Loucy (cell line): Measurements from ENCODE around the gene MACO1.

Experiments
- H2AFZ ChIP-seq: fragments of 200-600 bp; sonication (generic); 2 replicates; pipeline ENCODE4 v1.6.0; 2016; ENCODE audit warnings: antibody characterized with exemption, mild to moderate bottlenecking, low read length, moderate library complexity
- H3F3A ChIP-seq: fragments of 200-600 bp; 2 replicates; pipeline ENCODE4 v1.6.0; 2016; ENCODE audit warnings: antibody characterized with exemption, low read depth, mild to moderate bottlenecking
- H3K27me3 ChIP-seq: fragments of 200-600 bp; sonication (generic); 2 replicates; pipeline ENCODE4 v1.6.1; 2014; ENCODE audit warnings: low read length, mild to moderate bottlenecking; ENCODE audit not compliant: insufficient read depth, poor library complexity, severe bottlenecking
- H3K36me3 ChIP-seq: fragments of 200-600 bp; sonication (generic); 2 replicates; pipeline ENCODE4 v1.6.1; 2016; ENCODE audit warnings: low read length; ENCODE audit not compliant: insufficient read depth
- H3K4me1 ChIP-seq: fragments of 200-600 bp; sonication (generic); 2 replicates; pipeline ENCODE4 v1.5.1; 2014; ENCODE audit warnings: low read length, mild to moderate bottlenecking; ENCODE audit not compliant: insufficient read depth, poor library complexity, severe bottlenecking
- H3K4me2 ChIP-seq: fragments of 200-600 bp; sonication (generic); 2 replicates; pipeline ENCODE4 v1.6.0; 2014; ENCODE audit warnings: antibody characterized with exemption, low read length, low read depth, mild to moderate bottlenecking; ENCODE audit not compliant: poor library complexity, severe bottlenecking
- H3K4me3 ChIP-seq: fragments of 200-600 bp; sonication (generic); 2 replicates; pipeline ENCODE4 v1.5.1; 2014; ENCODE audit warnings: low read length, mild to moderate bottlenecking, mixed read lengths; ENCODE audit not compliant: poor library complexity, severe bottlenecking
- H3K79me2 ChIP-seq: fragments of 200-600 bp; sonication (generic); 2 replicates; pipeline ENCODE4 v1.6.1; 2014; ENCODE audit warnings: low read length; ENCODE audit not compliant: insufficient read depth
- H3K9ac ChIP-seq: fragments of 200-600 bp; sonication (generic); 2 replicates; pipeline ENCODE4 v1.6.0; 2014; ENCODE audit warnings: mild to moderate bottlenecking, low read depth, low read length, moderate library complexity; ENCODE audit not compliant: poor library complexity, severe bottlenecking
- H3K9me2 ChIP-seq: fragments of 200-600 bp; sonication (generic); replicated peaks from 2 replicates; pipeline ENCODE4 v1.6.1; 2016; ENCODE audit warnings: low read depth, low read length, mixed read lengths
- H3K9me3 ChIP-seq: fragments of 200-600 bp; sonication (generic); 2 replicates; pipeline ENCODE4 v1.6.1; 2014; ENCODE audit warnings: mild to moderate bottlenecking, antibody characterized with exemption, low read length, low read depth; ENCODE audit not compliant: insufficient read depth
- H4K20me1 ChIP-seq: fragments of 200-600 bp; sonication (generic); 2 replicates; pipeline ENCODE4 v1.6.0; 2014; ENCODE audit warnings: antibody characterized with exemption, low read length, mild to moderate bottlenecking; ENCODE audit not compliant: insufficient read depth, poor library complexity, severe bottlenecking
- EZH2phosphoT487 ChIP-seq: fragments of 200-600 bp; IDR thresholded peaks from 2 replicates; pipeline ENCODE4 v1.6.1; 2018; ENCODE audit warnings: antibody characterized with exemption, mild to moderate bottlenecking, moderate library complexity, borderline replicate concordance
- TF ChIP-seq, protein P1 (sequence below): fragments of 200-600 bp; sonication (generic); conservative IDR thresholded peaks from 2 replicates; pipeline ENCODE4 v1.5.1; 2014; ENCODE audit warnings: mild to moderate bottlenecking, antibody characterized with exemption, low read length

MACO1 gene

DNA sequence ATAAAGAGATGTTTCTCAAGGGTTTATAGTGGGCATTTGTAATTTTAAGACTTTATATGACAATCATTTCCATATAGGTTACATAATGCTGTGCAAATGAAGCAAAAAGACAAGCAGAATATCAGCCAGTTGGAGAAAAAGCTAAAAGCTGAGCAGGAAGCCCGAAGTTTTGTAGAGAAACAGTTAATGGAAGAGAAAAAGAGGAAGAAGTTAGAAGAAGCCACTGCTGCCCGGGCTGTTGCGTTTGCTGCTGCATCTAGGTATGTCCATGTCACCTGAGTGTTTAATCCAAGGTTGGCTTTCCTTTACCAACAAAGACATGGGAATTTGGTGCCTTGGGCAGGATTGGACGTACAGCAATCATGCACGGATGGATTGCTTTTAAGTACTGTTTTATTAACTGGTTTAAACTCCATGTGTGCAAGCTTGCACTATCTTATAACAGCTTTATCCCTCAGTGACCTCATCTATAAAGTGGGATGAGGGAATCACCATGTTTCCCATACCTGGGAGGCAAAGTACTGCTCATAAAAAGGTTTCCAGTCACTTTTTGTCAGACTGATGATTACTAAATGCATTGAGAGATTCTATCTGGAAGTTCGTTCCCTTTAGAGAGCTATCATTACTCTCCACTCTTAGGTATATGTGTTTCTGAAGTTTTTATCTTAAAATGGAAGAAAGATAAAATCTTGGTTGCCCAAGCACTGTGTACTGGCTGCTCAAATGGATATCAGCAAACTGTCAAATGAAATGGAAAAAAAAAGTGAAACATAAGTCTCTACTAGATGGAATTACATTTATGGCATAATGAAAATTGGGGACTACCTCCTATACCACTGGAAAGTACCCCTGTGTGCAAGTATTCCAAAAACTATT is 55.1 kb downstream of the MACO1 start:
- Histone ChIP-seq H4K20me1 (no peaks in the 10 kb centered on the region), H3K36me3 (peaks cover 61% of the 10 kb centered on the region), H3K9ac (no peak overlapping the region)

GRCh38 chr1:25486602-25487001 is 55.9 kb downstream of the MACO1 start:
- no peak overlapping the region for H2AFZ ChIP-seq
- H3K4me3 ChIP-seq: no peak overlapping the region
- peaks cover 69% of the 10 kb centered on the region for H3K36me3 ChIP-seq
- no peak overlapping the region for H3K9ac ChIP-seq
- no peak overlapping the region for H3K4me2 ChIP-seq
- no peaks in the 10 kb centered on the region for H3F3A ChIP-seq
- H4K20me1 ChIP-seq: no peaks in the 10 kb centered on the region
- TF ChIP-seq, protein P1, sequence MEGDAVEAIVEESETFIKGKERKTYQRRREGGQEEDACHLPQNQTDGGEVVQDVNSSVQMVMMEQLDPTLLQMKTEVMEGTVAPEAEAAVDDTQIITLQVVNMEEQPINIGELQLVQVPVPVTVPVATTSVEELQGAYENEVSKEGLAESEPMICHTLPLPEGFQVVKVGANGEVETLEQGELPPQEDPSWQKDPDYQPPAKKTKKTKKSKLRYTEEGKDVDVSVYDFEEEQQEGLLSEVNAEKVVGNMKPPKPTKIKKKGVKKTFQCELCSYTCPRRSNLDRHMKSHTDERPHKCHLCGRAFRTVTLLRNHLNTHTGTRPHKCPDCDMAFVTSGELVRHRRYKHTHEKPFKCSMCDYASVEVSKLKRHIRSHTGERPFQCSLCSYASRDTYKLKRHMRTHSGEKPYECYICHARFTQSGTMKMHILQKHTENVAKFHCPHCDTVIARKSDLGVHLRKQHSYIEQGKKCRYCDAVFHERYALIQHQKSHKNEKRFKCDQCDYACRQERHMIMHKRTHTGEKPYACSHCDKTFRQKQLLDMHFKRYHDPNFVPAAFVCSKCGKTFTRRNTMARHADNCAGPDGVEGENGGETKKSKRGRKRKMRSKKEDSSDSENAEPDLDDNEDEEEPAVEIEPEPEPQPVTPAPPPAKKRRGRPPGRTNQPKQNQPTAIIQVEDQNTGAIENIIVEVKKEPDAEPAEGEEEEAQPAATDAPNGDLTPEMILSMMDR: no peak
- TF ChIP-seq EZH2phosphoT487: no peak
- peaks cover 7% of the 10 kb centered on the region; the same call in 1 of the 2 replicates for H3K79me2 ChIP-seq
- H3K9me2 ChIP-seq: no peaks in the 10 kb centered on the region
- H3K27me3 ChIP-seq: no peaks in the 10 kb centered on the region
- no peaks in the 10 kb centered on the region for H3K9me3 ChIP-seq
- H3K4me1 ChIP-seq: no peaks in the 10 kb centered on the region

More for the DNA sequence above, 55.1 kb downstream of the MACO1 start:
- Histone ChIP-seq H2AFZ (no peak overlapping the region), H3F3A (no peaks in the 10 kb centered on the region), H3K4me3 (no peak overlapping the region), H3K4me2 (no peak overlapping the region), H3K9me2 (no peaks in the 10 kb centered on the region), H3K9me3 (no peaks in the 10 kb centered on the region), H3K4me1 (no peaks in the 10 kb centered on the region), H3K79me2 (peaks cover 14% of the 10 kb centered on the region; the same call in 1 of the 2 replicates), H3K27me3 (no peaks in the 10 kb centered on the region)
- TF ChIP-seq EZH2phosphoT487: no peak
- TF ChIP-seq, protein P1: no peak

- H3K36me3 ChIP-seq: peaks cover 79% of the 10 kb centered on the region
- TF ChIP-seq EZH2phosphoT487: no peak
- TF ChIP-seq, protein P1: peak; percentile 82
Observed at GRCh38 chr1:25487628-25488027, 56.9 kb downstream of the MACO1 start.

More at GRCh38 chr1:25487628-25488027, 56.9 kb downstream of the MACO1 start:
- Histone ChIP-seq H4K20me1 (no peaks in the 10 kb centered on the region), H3K4me3 (no peak overlapping the region), H3K4me1 (no peaks in the 10 kb centered on the region), H3F3A (no peaks in the 10 kb centered on the region), H2AFZ (no peak overlapping the region), H3K9me3 (no peaks in the 10 kb centered on the region), H3K79me2 (no peaks in the 10 kb centered on the region), H3K27me3 (no peaks in the 10 kb centered on the region), H3K4me2 (no peak overlapping the region), H3K9ac (no peak overlapping the region), H3K9me2 (no peaks in the 10 kb centered on the region)
